Measurements from ENCODE around the gene ACBD4. TPM values are rescaled to one million over a fixed set of nuclear protein-coding genes. Genes with fewer than 3 reads are reported as not detected.

ACBD4 gene
- total RNA-seq, 1 experiment from 2014 or later = 9.7 TPM

GRCh38 chr17:45168991-45169752, 33.7 kb downstream of the ACBD4 start:
- Histone ChIP-seq H3K4ac (ENCODE audit: low read depth, low read length) (no peak overlapping the region), H3K23ac (ENCODE audit: insufficient read length, low read depth, low read length) (no peak overlapping the region), H3K4me2 (ENCODE audit: insufficient read depth, insufficient read length, low read length) (no peak overlapping the region), H2BK12ac (ENCODE audit: insufficient read length, low read depth, low read length) (no peak overlapping the region), H4K8ac (replicated peaks; ENCODE audit: insufficient read length, low read depth, low read length) (no peak overlapping the region), H2AFZ (ENCODE audit: low read length) (no peak overlapping the region), H3K4me1 (ENCODE audit: insufficient read depth, low read length) (peaks cover 2% of the 10 kb centered on the region; the same call in 1 of the 2 replicates), H3K27ac (ENCODE audit: insufficient read length, low read depth, low read length) (no peak overlapping the region), H3K23me2 (ENCODE audit: insufficient read length, low read depth, low read length, poor library complexity, severe bottlenecking) (no peaks in the 10 kb centered on the region), H2BK15ac (ENCODE audit: low read depth, low read length) (no peak overlapping the region), H2BK5ac (ENCODE audit: insufficient read length, low read length) (no peak overlapping the region), H2AK5ac (ENCODE audit: insufficient read length, low read length) (no peak overlapping the region), H3K79me2 (ENCODE audit: insufficient read depth, low read length) (no peaks in the 10 kb centered on the region), H4K20me1 (ENCODE audit: control insufficient read depth, insufficient read depth, insufficient read length) (no peaks in the 10 kb centered on the region), H2BK20ac (ENCODE audit: low read depth, low read length, poor library complexity, severe bottlenecking) (no peak overlapping the region), H4K91ac (ENCODE audit: insufficient read length, low read depth, low read length) (no peak overlapping the region), H3K18ac (ENCODE audit: insufficient read length, low read depth, low read length) (no peak overlapping the region), H3K79me1 (ENCODE audit: insufficient read depth, low read depth, low read length, poor library complexity, severe bottlenecking) (no peaks in the 10 kb centered on the region), H3K9me3 (ENCODE audit: control insufficient read depth, low read depth, low read length) (no peaks in the 10 kb centered on the region), H4K5ac (ENCODE audit: insufficient read length, low read depth, low read length) (no peak overlapping the region), H3K56ac (ENCODE audit: insufficient read length, low read depth, low read length) (no peak overlapping the region), H3K14ac (ENCODE audit: insufficient read depth, low read length) (no peak overlapping the region; the same call in 1 of the 2 replicates), H3K27me3 (ENCODE audit: insufficient read depth, low read length) (no peaks in the 10 kb centered on the region), H3T11ph (ENCODE audit: low read length) (no peak overlapping the region), H2BK120ac (ENCODE audit: low read depth, low read length, poor library complexity, severe bottlenecking) (no peak overlapping the region), H3K9ac (ENCODE audit: extremely low read depth, insufficient read length, low read length) (no peak overlapping the region)
- WGBS (ENCODE audit: extremely low coverage, insufficient read length, low lambda C conversion rate) = no CpG with 5 or more reads among the region's 43 CpGs
- Mint-ChIP-seq H3K4me1 (peaks cover 30 to 37% of the 10 kb centered on the region in 2 experiments), H3K27ac (no peak overlapping the region; a peak in 1 of 7 replicates), H3K36me3 (ENCODE audit: insufficient read depth in 1 of 3, low read depth in 3 of 3) (peaks cover 2 to 27% (median 17%) of the 10 kb centered on the region in 3 experiments; a peak in 6 of 7 replicates), H3K9me3 (no peaks in the 10 kb centered on the region), H3K27me3 (ENCODE audit: low read depth) (no peaks in the 10 kb centered on the region), H3K4me3 (no peak overlapping the region)
- no peak for TF ChIP-seq CTCF (conservative IDR thresholded peaks at IDR 0.05)
- peak; percentile 90 for DNase-seq

All from H9 (cell line).